ENCODE data around the gene RNASE8. TPM values are rescaled to one million over a fixed set of nuclear protein-coding genes. Genes with fewer than 3 reads are reported as not detected.

The RNASE8 gene
- total and polyA plus RNA-seq, 2 of the 8 experiments (the other 6 are each of a cell fraction or from before 2014, with no cell fraction given): not detected

DNA sequence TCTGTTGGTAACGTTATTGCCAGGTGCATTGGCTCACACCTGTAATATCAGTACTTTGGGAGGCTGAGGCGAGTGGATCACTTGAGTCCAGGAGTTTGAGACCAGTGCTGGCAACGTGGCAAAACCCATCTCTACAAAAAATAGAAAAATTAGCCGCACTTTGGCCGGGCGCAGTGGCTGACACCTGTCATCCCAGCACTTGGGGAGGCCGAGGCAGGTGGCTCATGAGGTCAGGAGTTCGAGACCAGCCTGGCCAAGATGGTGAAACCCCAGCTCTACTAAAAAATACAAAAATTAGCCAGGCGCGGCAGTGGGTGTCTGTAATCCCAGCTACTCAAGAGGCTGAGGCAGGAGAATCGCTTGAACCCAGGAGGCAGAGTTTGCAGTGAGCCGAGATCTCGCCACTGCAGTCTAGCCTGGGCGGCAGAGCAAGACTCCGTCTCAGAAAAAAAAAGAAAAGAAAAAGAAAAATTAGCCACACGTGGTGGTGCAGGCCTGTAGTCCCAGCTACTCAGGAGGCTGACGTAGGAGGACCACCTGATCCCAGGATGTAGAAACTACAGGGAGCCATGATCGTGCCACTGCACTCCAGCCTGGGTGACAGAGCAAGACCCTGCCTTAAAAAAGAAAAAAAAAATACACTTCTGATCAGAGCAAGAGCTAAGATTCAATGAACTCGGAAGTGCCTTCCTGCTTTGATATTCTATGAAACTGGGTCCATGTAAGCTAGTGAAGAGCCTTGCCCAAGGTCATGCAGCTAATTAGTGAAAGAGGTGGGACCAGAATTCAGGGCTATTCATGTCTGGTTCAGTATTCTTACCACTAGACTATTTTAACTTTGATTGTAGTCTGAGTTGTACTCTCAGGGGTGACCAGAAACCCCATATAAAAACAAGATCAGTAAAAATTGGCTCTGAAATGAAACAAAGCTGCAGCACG is 4.2 kb upstream of the RNASE8 start:
- Histone ChIP-seq H3K27ac (ENCODE audit: low read depth, low read length) (no peak overlapping the region), H3K14ac (ENCODE audit: insufficient read length) (no peak overlapping the region), H4K91ac (replicated peaks; ENCODE audit: insufficient read length, low read length) (no peak overlapping the region), H3K23me2 (ENCODE audit: low read depth, low read length) (no peaks in the 10 kb centered on the region), H3K9me3 (ENCODE audit: insufficient read depth in 2 of 2, low read depth in 1 of 2, low read length in 1 of 2) (no peaks in the 10 kb centered on the region), H2BK5ac (ENCODE audit: low read depth, low read length) (no peak overlapping the region), H3K4ac (replicated peaks; ENCODE audit: insufficient read length, low read depth, low read length) (no peak overlapping the region), H3K4me2 (ENCODE audit: insufficient read depth in 1 of 2, low read depth in 2 of 2, low read length in 2 of 2) (no peak overlapping the region), H2BK120ac (replicated peaks; ENCODE audit: low read depth, low read length) (no peak overlapping the region), H3K27me3 (replicated peaks in 1 of 4; ENCODE audit: control insufficient read depth in 3 of 4, extremely low read depth in 1 of 4, insufficient read depth in 3 of 4, low read length in 3 of 4) (no peaks in the 10 kb centered on the region; a peak in 1 of 7 replicates), H3K4me1 (replicated peaks in 1 of 4; ENCODE audit: control insufficient read depth in 3 of 4, insufficient read depth in 4 of 4, low read length in 3 of 4) (peaks cover 0 to 3% (median 0%) of the 10 kb centered on the region in 4 experiments; a peak in 2 of 7 replicates), H3K79me1 (ENCODE audit: low read depth, low read length) (no peaks in the 10 kb centered on the region), H2AK5ac (ENCODE audit: low read depth, low read length) (no peak overlapping the region), H3K23ac (ENCODE audit: insufficient read length) (no peak overlapping the region), H3K36me3 (ENCODE audit: control insufficient read depth in 2 of 4, insufficient read depth in 4 of 4, low read length in 3 of 4) (no peaks in the 10 kb centered on the region), H3K56ac (replicated peaks; ENCODE audit: insufficient read length, low read depth, low read length) (no peak overlapping the region), H3K79me2 (ENCODE audit: control insufficient read depth in 1 of 2, insufficient read depth in 2 of 2, low read length in 2 of 2) (no peaks in the 10 kb centered on the region), H2BK12ac (ENCODE audit: low read depth, low read length) (no peak overlapping the region), H3K9ac (replicated peaks in 1 of 4; ENCODE audit: extremely low read depth in 1 of 4, low read depth in 3 of 4, low read length in 3 of 4) (no peak overlapping the region), H2BK15ac (ENCODE audit: low read length) (no peak overlapping the region), H3K4me3 (ENCODE audit: extremely low read depth in 1 of 4, insufficient read depth in 2 of 4, low read depth in 3 of 4, low read length in 4 of 4) (no peak overlapping the region), H4K5ac (ENCODE audit: insufficient read length, low read depth, low read length) (no peak overlapping the region), H3K18ac (ENCODE audit: extremely low read depth, low read length) (no peak overlapping the region), H4K20me1 (replicated peaks in 1 of 2; ENCODE audit: control insufficient read depth in 1 of 2, insufficient read depth in 2 of 2, low read length in 2 of 2) (no peaks in the 10 kb centered on the region), H2AFZ (ENCODE audit: low read length) (no peak overlapping the region), H4K8ac (ENCODE audit: extremely low read depth, insufficient read depth, low read length) (no peak overlapping the region), H2BK20ac (ENCODE audit: low read length) (no peak overlapping the region)
- DNase-seq (ENCODE audit: low read depth in 1 of 2, low spot score in 2 of 2): no peak
- ChIA-PET POLR2A (ENCODE audit: partially characterized antibody) (interaction anchor here (0.8 to 1.2 kb wide), 3 partner anchors 18 to 36 kb away, joined by 3 to 4 read pairs (median 3); no protein-coding TSS in a partner anchor), CTCF (ENCODE audit: partially characterized antibody) (interaction anchor here (0.8 to 1.3 kb wide), 6 partner anchors 9 to 51 kb away, joined by 3 to 10 read pairs (median 3); no protein-coding TSS in a partner anchor)
- FAIRE-seq: no peak
- WGBS, 2 experiments (ENCODE audit: extremely low coverage in 1 of 2, insufficient coverage in 1 of 2, insufficient read length in 1 of 2, insufficient replicate concordance in 2 of 2, low coverage in 1 of 2, low lambda C conversion rate in 2 of 2, missing lambda C conversion rate in 1 of 2): 85% methylated on average over 19 of the region's 20 CpGs; no CpG with 5 or more reads in 1 of the 2 experiments
- TF ChIP-seq SUZ12 (IDR thresholded peaks at IDR 0.05; ENCODE audit: low read length) (no peak), SP1 (IDR thresholded peaks at IDR 0.05; ENCODE audit: low read depth, low read length) (no peak), NANOG (IDR thresholded peaks at IDR 0.05; ENCODE audit: insufficient read depth, low read depth, low read length, poor library complexity, severe bottlenecking) (no peak)
